Measurements from ENCODE around the gene TEFM. TPM values are rescaled to one million over a fixed set of nuclear protein-coding genes. Genes with fewer than 3 reads are reported as not detected.

The TEFM gene
- total RNA-seq, 2 experiments from 2014 or later: 14.4 to 17.4 TPM

Other genes starting within 250 kb of the TEFM start
- 10 to 100 TPM; 68.6 to 68.8 TPM for gene CRLF3, start 81.5 kb downstream of the TEFM start, total RNA-seq
- 10 to 100 TPM; 27.1 to 33.2 TPM for gene ATAD5, start 74.3 kb downstream of the TEFM start, total RNA-seq
- gene ADAP2, start 15.7 kb upstream of the TEFM start, total RNA-seq: 1 to 10 TPM in 1 of 2 experiments, under 1 TPM in 1; 0.65 to 1.1 TPM
- gene RNF135, start 64.8 kb upstream of the TEFM start, total RNA-seq: 1 to 10 TPM; 6.1 to 6.9 TPM
- 10 to 100 TPM; 18.1 to 21.7 TPM for gene NF1, start 188.7 kb upstream of the TEFM start, total RNA-seq

All from activated CD4-positive, alpha-beta T cell treated with anti-CD3 and anti-CD28 coated beads, Interleukin-2, amount 10 ng/mL, durations not matched to agents 7 days and 5 days (primary cell).